ENCODE data around the gene COG3. TPM values are rescaled to one million over a fixed set of nuclear protein-coding genes. Genes with fewer than 3 reads are reported as not detected.

COG3 gene
- total and polyA plus RNA-seq, 7 donors = 22.9 to 30.7 (median 28.0) TPM

DNA sequence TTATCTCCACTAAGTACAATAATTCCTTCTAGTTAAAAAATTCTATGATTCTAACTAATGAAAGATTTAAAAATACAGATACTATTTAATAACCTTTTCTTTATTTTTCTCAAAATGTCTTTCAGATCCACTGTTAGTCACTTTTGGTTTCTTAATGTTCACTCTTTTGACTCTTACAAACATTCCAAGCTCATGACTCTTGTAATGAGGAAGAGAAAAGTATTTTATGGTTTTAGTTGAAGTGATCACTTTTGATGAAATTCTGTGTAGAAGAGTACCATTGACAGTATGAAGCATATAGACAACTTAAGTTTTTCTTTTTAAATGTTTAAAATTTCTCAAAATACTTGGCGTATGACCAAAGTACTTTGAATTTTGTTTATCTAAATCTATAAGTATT lies 27.8 kb downstream of the COG3 start:
- Histone ChIP-seq H3K27me3 (no peaks in the 10 kb centered on the region), H3K4me1 (no peaks in the 10 kb centered on the region), H3K4me3 (no peak overlapping the region), H3K27ac (no peak overlapping the region), H3K36me3 (peaks cover 13 to 72% (median 16%) of the 10 kb centered on the region in 4 donors), H3K9me3 (no peaks in the 10 kb centered on the region)
- no peak for DNase-seq
- intact Hi-C loops (cut with DNase I) = no loop called here
- TF ChIP-seq EP300 (IDR thresholded peaks at IDR 0.05) (no peak), POLR2A (IDR thresholded peaks at IDR 0.05) (no peak), POLR2AphosphoS5 (IDR thresholded peaks at IDR 0.05) (no peak)
- TF ChIP-seq, protein P1, sequence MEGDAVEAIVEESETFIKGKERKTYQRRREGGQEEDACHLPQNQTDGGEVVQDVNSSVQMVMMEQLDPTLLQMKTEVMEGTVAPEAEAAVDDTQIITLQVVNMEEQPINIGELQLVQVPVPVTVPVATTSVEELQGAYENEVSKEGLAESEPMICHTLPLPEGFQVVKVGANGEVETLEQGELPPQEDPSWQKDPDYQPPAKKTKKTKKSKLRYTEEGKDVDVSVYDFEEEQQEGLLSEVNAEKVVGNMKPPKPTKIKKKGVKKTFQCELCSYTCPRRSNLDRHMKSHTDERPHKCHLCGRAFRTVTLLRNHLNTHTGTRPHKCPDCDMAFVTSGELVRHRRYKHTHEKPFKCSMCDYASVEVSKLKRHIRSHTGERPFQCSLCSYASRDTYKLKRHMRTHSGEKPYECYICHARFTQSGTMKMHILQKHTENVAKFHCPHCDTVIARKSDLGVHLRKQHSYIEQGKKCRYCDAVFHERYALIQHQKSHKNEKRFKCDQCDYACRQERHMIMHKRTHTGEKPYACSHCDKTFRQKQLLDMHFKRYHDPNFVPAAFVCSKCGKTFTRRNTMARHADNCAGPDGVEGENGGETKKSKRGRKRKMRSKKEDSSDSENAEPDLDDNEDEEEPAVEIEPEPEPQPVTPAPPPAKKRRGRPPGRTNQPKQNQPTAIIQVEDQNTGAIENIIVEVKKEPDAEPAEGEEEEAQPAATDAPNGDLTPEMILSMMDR (IDR thresholded peaks at IDR 0.05) = no peak
- 95 to 99% methylated on average over 1 of the region's 1 CpG for WGBS, 2 donors

DNA sequence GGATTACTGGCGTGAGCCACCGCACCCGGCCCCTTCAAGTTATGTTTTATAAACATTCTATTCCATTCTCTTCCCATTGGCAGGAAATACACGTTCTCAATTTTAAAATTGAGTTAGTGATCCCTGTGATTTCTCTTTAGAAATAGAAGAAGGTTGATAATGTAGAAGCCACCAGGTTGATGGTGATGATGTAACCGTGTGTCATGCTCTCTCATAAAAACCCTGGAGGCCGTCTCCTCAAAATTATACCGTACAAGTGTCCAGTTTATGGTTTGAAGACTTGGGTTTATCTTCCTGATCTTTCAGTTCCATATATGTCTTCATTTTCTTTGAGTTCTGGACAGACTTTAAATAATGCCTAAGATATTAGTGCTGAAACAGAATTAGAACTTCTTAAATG lies 32.2 kb downstream of the COG3 start:
- peaks cover 11 to 69% (median 16%) of the 10 kb centered on the region in 4 donors for H3K36me3 ChIP-seq
- WGBS, 2 donors = 82 to 90% methylated on average over 7 of the region's 7 CpGs
- intact Hi-C loops (cut with DNase I) = no loop called here
- H3K27ac ChIP-seq = no peak overlapping the region
- no peaks in the 10 kb centered on the region for H3K9me3 ChIP-seq
- no peak for DNase-seq
- TF ChIP-seq, protein P1 (IDR thresholded peaks at IDR 0.05) = no peak
- no peak for TF ChIP-seq POLR2A (IDR thresholded peaks at IDR 0.05)
- no peaks in the 10 kb centered on the region for H3K27me3 ChIP-seq
- H3K4me3 ChIP-seq = no peak overlapping the region
- no peaks in the 10 kb centered on the region for H3K4me1 ChIP-seq

GRCh38 chr13:45500492-45501174 lies 35.9 kb downstream of the COG3 start:
- Histone ChIP-seq H3K4me3 (no peak overlapping the region), H3K36me3 (peaks cover 12 to 77% (median 35%) of the 10 kb centered on the region in 4 donors), H3K9me3 (no peaks in the 10 kb centered on the region), H3K4me1 (no peaks in the 10 kb centered on the region), H3K27me3 (no peaks in the 10 kb centered on the region), H3K27ac (no peak overlapping the region)
- TF ChIP-seq, protein P1 (IDR thresholded peaks at IDR 0.05) = no peak
- TF ChIP-seq POLR2A (IDR thresholded peaks at IDR 0.05) = no peak
- no peak for TF ChIP-seq EP300 (IDR thresholded peaks at IDR 0.05)
- 65 to 72% methylated on average over 4 of the region's 4 CpGs for WGBS, 2 donors
- intact Hi-C loops (cut with DNase I) = no loop called here
- no peak for DNase-seq

DNA sequence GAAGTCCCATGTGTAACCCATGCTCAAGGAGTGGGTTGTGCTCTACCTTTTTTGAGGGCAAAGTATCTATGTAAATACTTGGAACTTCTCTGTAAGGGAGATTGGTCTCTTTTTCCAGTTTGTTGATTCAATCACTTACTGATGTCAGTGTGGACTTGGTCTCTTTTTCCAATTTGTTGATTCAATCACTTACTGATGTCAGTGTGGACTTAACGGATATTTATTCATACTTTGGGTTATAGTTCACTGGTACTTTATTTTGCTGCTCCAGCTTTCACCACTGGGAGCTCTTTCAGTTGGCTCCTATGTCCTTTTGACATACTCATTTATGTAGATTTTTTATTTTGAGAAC lies 36.4 kb downstream of the COG3 start:
- Histone ChIP-seq H3K4me1 (no peaks in the 10 kb centered on the region), H3K36me3 (peaks cover 11 to 77% (median 36%) of the 10 kb centered on the region in 4 donors), H3K9me3 (no peaks in the 10 kb centered on the region), H3K27ac (no peak overlapping the region), H3K27me3 (no peaks in the 10 kb centered on the region), H3K4me3 (no peak overlapping the region)
- DNase-seq = no peak
- 47 to 68% methylated on average over 1 of the region's 1 CpG for WGBS, 2 donors
- intact Hi-C loops (cut with DNase I) = no loop called here
- TF ChIP-seq POLR2AphosphoS5 (IDR thresholded peaks at IDR 0.05) (no peak), POLR2A (IDR thresholded peaks at IDR 0.05) (no peak), EP300 (IDR thresholded peaks at IDR 0.05) (no peak)
- TF ChIP-seq, protein P1 (IDR thresholded peaks at IDR 0.05) = no peak

- peaks cover 11 to 77% (median 32%) of the 10 kb centered on the region in 4 donors for H3K36me3 ChIP-seq
- no peaks in the 10 kb centered on the region for H3K27me3 ChIP-seq
- no peaks in the 10 kb centered on the region for H3K4me1 ChIP-seq
- TF ChIP-seq, protein P1 (IDR thresholded peaks at IDR 0.05) = no peak
- no peak for TF ChIP-seq POLR2AphosphoS5 (IDR thresholded peaks at IDR 0.05)
- H3K27ac ChIP-seq = no peak overlapping the region
- no peak for DNase-seq
- H3K4me3 ChIP-seq = no peak overlapping the region
- H3K9me3 ChIP-seq = no peaks in the 10 kb centered on the region
- intact Hi-C loops (cut with DNase I) = no loop called here
Measured at GRCh38 chr13:45503658-45504057, 38.9 kb downstream of the COG3 start.
